ENCODE results near the gene FITM2.

GRCh38 chr20:44254073-44254472 is 56.9 kb downstream of the FITM2 start:
- TF ChIP-seq ESRRG (CRISPR knock-in tag; IDR thresholded peaks at IDR 0.05) (no peak), ZFP3 (CRISPR knock-in tag; IDR thresholded peaks at IDR 0.05) (no peak), POU6F1 (CRISPR knock-in tag; IDR thresholded peaks at IDR 0.05; ENCODE audit: borderline replicate concordance, low read depth) (no peak), ZFP30 (CRISPR knock-in tag; IDR thresholded peaks at IDR 0.05) (no peak), ARNTL (CRISPR knock-in tag; IDR thresholded peaks at IDR 0.05; ENCODE audit: borderline replicate concordance, low read depth) (no peak), CSRNP3 (CRISPR knock-in tag; IDR thresholded peaks at IDR 0.05) (no peak), RARB (CRISPR knock-in tag; IDR thresholded peaks at IDR 0.05) (no peak), BACH2 (CRISPR knock-in tag; IDR thresholded peaks at IDR 0.05; ENCODE audit: borderline replicate concordance) (no peak)
- TF ChIP-seq, protein P1, sequence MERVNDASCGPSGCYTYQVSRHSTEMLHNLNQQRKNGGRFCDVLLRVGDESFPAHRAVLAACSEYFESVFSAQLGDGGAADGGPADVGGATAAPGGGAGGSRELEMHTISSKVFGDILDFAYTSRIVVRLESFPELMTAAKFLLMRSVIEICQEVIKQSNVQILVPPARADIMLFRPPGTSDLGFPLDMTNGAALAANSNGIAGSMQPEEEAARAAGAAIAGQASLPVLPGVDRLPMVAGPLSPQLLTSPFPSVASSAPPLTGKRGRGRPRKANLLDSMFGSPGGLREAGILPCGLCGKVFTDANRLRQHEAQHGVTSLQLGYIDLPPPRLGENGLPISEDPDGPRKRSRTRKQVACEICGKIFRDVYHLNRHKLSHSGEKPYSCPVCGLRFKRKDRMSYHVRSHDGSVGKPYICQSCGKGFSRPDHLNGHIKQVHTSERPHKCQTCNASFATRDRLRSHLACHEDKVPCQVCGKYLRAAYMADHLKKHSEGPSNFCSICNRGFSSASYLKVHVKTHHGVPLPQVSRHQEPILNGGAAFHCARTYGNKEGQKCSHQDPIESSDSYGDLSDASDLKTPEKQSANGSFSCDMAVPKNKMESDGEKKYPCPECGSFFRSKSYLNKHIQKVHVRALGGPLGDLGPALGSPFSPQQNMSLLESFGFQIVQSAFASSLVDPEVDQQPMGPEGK (CRISPR knock-in tag; IDR thresholded peaks at IDR 0.05; ENCODE audit: borderline replicate concordance), result no peak

Measured in SK-N-SH treated with all-trans-retinoic acid at 6 μM for 48 hours (cell line).